Stimulated activated CD4-positive, alpha-beta T cell treated with anti-CD3 and anti-CD28 coated beads, TNF-alpha, amount 100 ng/mL, for 24 hours (primary cell): ENCODE measurements around the gene PAMR1.
"Not testable (repeated sequence)": the region's sequence is repeated elsewhere in the genome, so short reads cannot be mapped to it uniquely, and the experiment has no call there.

ENCODE experiments used
- DNase-seq, 3 experiments: peaks; one replicate each; pipeline ENCODE4 v3.0.0-alpha.2; 2020; ENCODE audit warnings: low read depth in 3 of 3

PAMR1 gene

GRCh38 chr11:35543481-35543880, 18.1 kb upstream of the PAMR1 start:
- no peak for DNase-seq

GRCh38 chr11:35541621-35542375, 16.4 kb upstream of the PAMR1 start:
- no peak for DNase-seq

- no peak for DNase-seq
Measured at GRCh38 chr11:35540526-35540925, 15.1 kb upstream of the PAMR1 start.

GRCh38 chr11:35539781-35540281, 14.4 kb upstream of the PAMR1 start:
- DNase-seq: no peak

- no peak for DNase-seq
Measured at GRCh38 chr11:35539256-35539655, 13.8 kb upstream of the PAMR1 start.

GRCh38 chr11:35536470-35536869, 11.1 kb upstream of the PAMR1 start:
- DNase-seq: no peak

GRCh38 chr11:35531246-35531645, 5.8 kb upstream of the PAMR1 start:
- no peak for DNase-seq

GRCh38 chr11:35529971-35530495, 4.6 kb upstream of the PAMR1 start:
- DNase-seq: no peak

- no peak for DNase-seq
Measured at GRCh38 chr11:35526370-35526792, 965 bp upstream of the PAMR1 start.

- no peak for DNase-seq
Measured at GRCh38 chr11:35524780-35525179, 636 bp downstream of the PAMR1 start.

- DNase-seq: no peak
Measured at GRCh38 chr11:35523861-35524260, 1.6 kb downstream of the PAMR1 start.

GRCh38 chr11:35523331-35523768, 2.1 kb downstream of the PAMR1 start:
- no peak for DNase-seq

GRCh38 chr11:35522091-35522490, 3.3 kb downstream of the PAMR1 start:
- not testable (repeated sequence) for DNase-seq

- no peak for DNase-seq
Measured at GRCh38 chr11:35520376-35520775, 5.0 kb downstream of the PAMR1 start.

- DNase-seq: no peak
Measured at GRCh38 chr11:35518766-35519165, 6.7 kb downstream of the PAMR1 start.

- no peak for DNase-seq
Measured at GRCh38 chr11:35517481-35517880, 7.9 kb downstream of the PAMR1 start.

- DNase-seq: no peak
Measured at GRCh38 chr11:35516403-35516802, 9.0 kb downstream of the PAMR1 start.

- no peak for DNase-seq
Measured at GRCh38 chr11:35515224-35515623, 10.2 kb downstream of the PAMR1 start.

- no peak for DNase-seq
Measured at GRCh38 chr11:35514481-35514880, 10.9 kb downstream of the PAMR1 start.

- DNase-seq: no peak
Measured at GRCh38 chr11:35511666-35512065, 13.8 kb downstream of the PAMR1 start.

GRCh38 chr11:35507688-35508087, 17.7 kb downstream of the PAMR1 start:
- DNase-seq: no peak

GRCh38 chr11:35501776-35502175, 23.6 kb downstream of the PAMR1 start:
- no peak for DNase-seq

GRCh38 chr11:35500744-35501143, 24.7 kb downstream of the PAMR1 start:
- no peak for DNase-seq
